ENCODE data around the gene HPCAL1.

Gene HPCAL1

DNA sequence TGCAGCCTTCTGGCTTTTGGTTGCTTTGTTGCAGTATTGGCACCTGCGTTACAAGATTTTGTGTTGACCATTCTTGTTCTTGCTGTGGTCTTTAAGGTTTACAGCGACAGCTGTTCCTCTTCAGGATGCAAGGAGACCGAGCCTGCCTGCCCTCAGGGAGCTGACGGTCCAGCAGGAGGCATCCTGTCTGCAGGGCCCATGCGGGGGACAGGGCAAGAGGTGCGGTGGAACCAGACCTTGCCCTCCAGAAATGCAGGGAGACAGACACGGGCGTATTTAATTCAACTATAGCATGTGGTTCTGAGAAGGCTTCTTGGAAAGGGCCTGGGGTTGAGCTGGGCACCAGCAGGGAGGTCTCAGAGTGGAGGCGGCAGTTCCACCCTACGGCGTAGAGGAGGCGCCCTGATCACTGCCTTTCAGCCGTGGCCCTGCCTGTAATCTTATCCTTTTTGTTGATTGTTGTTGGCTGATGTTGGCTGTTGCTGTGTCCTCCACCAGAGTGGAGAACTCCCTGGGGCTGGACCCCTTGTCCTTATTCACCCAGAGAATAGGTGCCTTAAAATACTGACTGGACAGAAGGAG lies 71.7 kb downstream of the HPCAL1 start:
- no peak overlapping the region for H3K4me3 ChIP-seq (ENCODE audit: extremely low read depth, insufficient read depth, low read length, poor library complexity, severe bottlenecking)
- no peak overlapping the region for H3K27ac ChIP-seq (ENCODE audit: low read depth, low read length, severe bottlenecking)
- no peaks in the 10 kb centered on the region for H3K9me3 ChIP-seq (ENCODE audit: control insufficient read depth, low read length)
- peaks cover 2% of the 10 kb centered on the region for H3K4me1 ChIP-seq (ENCODE audit: control insufficient read depth, insufficient read depth, low read length, poor library complexity, severe bottlenecking)
- H3K36me3 ChIP-seq (ENCODE audit: control insufficient read depth, insufficient read depth, low read length), result no peaks in the 10 kb centered on the region
- 96 to 97% methylated on average over 9 of the region's 13 CpGs for WGBS, 2 experiments (ENCODE audit: insufficient coverage in 2 of 2)

DNA sequence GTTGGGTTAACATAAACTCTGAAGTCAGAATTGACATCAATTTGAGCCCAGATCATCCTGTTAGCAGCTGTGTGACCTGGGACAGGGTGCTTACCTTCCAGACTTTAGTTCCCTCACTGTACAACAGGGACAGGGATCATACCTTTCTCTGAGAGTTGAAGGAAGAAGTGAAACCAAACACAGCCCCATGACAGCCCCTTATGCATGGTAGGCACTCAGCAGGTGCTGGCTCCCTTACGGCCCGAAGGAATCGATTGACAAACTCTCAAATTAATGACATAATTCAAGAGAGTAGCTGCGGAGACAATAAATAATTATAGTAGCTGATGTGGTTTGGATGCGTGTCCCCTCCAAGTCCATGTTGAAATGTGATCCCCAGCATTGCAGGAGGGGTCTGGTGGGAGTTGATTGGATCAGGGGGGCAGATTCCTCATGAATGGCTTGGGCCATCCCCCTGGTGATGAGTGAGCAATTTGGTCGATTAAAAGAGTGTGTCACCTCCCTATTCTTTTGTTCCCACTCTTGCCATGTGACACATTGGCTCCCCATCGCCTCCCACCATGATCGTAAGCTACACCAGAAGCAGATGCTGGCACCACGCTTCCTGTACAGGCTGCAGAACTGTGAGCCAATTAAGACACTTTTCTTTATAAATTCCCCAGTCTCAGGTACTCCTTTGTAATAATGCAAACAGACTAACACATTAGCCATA lies 73.0 kb downstream of the HPCAL1 start:
- Histone ChIP-seq H3K36me3 (ENCODE audit: control insufficient read depth, insufficient read depth, low read length) (no peaks in the 10 kb centered on the region), H3K4me3 (ENCODE audit: extremely low read depth, insufficient read depth, low read length, poor library complexity, severe bottlenecking) (no peak overlapping the region), H3K27ac (ENCODE audit: low read depth, low read length, severe bottlenecking) (no peak overlapping the region), H3K9me3 (ENCODE audit: control insufficient read depth, low read length) (no peaks in the 10 kb centered on the region), H3K4me1 (ENCODE audit: control insufficient read depth, insufficient read depth, low read length, poor library complexity, severe bottlenecking) (peaks cover 2% of the 10 kb centered on the region)
- 75 to 77% methylated on average over 6 to 8 of the region's 9 CpGs for WGBS, 2 experiments (ENCODE audit: insufficient coverage in 2 of 2)

DNA sequence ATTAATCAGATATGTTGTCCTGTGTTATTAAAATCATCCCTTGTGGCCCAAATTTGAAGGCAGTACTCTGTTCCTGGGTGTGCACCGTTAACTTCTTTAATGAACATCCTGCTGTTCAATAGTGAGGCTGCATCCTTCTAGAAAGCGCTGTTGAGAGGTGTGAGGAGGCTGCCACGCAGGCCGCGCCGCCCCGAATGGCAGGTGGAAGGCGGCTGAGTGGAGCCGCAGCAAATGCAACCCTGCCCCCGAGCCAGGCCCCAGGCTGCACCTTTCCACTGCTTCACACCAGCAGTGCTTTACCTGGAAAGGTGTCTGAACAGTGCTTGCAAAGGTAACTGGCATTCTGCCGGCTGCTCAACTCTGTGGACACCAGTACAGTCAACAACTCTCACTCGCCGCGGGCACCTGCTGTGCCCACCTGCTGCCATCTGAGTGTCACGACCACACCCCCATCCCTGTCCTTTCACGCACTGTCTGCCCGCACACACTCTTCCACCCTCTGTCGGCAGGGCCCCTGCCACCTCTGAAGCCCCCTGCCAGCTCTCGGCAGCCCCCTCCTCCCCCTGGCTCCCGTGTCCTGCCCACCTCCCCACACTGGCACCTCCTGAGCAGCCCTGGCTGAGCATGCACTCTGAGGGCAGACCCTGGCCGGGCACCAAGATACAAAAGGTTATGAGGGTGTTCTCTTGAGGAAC lies 74.5 kb downstream of the HPCAL1 start:
- no peaks in the 10 kb centered on the region for H3K9me3 ChIP-seq (ENCODE audit: control insufficient read depth, low read length)
- H3K27ac ChIP-seq (ENCODE audit: low read depth, low read length, severe bottlenecking), result no peak overlapping the region
- H3K36me3 ChIP-seq (ENCODE audit: control insufficient read depth, insufficient read depth, low read length), result no peaks in the 10 kb centered on the region
- H3K4me1 ChIP-seq (ENCODE audit: control insufficient read depth, insufficient read depth, low read length, poor library complexity, severe bottlenecking), result peaks cover 4% of the 10 kb centered on the region
- 89 to 90% methylated on average over 12 to 15 of the region's 21 CpGs for WGBS, 2 experiments (ENCODE audit: insufficient coverage in 2 of 2)
- H3K4me3 ChIP-seq (ENCODE audit: extremely low read depth, insufficient read depth, low read length, poor library complexity, severe bottlenecking), result no peak overlapping the region

GRCh38 chr2:10377747-10378085 lies 75.0 kb downstream of the HPCAL1 start:
- H3K4me3 ChIP-seq (ENCODE audit: extremely low read depth, insufficient read depth, low read length, poor library complexity, severe bottlenecking), result no peak overlapping the region
- no peak overlapping the region for H3K27ac ChIP-seq (ENCODE audit: low read depth, low read length, severe bottlenecking)
- H3K36me3 ChIP-seq (ENCODE audit: control insufficient read depth, insufficient read depth, low read length), result no peaks in the 10 kb centered on the region
- 89 to 91% methylated on average over 7 to 12 of the region's 12 CpGs for WGBS, 2 experiments (ENCODE audit: insufficient coverage in 2 of 2)
- peaks cover 9% of the 10 kb centered on the region for H3K4me1 ChIP-seq (ENCODE audit: control insufficient read depth, insufficient read depth, low read length, poor library complexity, severe bottlenecking)
- H3K9me3 ChIP-seq (ENCODE audit: control insufficient read depth, low read length), result no peaks in the 10 kb centered on the region

GRCh38 chr2:10378189-10378588 lies 75.5 kb downstream of the HPCAL1 start:
- peaks cover 9% of the 10 kb centered on the region for H3K4me1 ChIP-seq (ENCODE audit: control insufficient read depth, insufficient read depth, low read length, poor library complexity, severe bottlenecking)
- WGBS, 2 experiments (ENCODE audit: insufficient coverage in 2 of 2), result 94% methylated on average over 5 of the region's 7 CpGs; no CpG with 5 or more reads in 1 of the 2 experiments

DNA sequence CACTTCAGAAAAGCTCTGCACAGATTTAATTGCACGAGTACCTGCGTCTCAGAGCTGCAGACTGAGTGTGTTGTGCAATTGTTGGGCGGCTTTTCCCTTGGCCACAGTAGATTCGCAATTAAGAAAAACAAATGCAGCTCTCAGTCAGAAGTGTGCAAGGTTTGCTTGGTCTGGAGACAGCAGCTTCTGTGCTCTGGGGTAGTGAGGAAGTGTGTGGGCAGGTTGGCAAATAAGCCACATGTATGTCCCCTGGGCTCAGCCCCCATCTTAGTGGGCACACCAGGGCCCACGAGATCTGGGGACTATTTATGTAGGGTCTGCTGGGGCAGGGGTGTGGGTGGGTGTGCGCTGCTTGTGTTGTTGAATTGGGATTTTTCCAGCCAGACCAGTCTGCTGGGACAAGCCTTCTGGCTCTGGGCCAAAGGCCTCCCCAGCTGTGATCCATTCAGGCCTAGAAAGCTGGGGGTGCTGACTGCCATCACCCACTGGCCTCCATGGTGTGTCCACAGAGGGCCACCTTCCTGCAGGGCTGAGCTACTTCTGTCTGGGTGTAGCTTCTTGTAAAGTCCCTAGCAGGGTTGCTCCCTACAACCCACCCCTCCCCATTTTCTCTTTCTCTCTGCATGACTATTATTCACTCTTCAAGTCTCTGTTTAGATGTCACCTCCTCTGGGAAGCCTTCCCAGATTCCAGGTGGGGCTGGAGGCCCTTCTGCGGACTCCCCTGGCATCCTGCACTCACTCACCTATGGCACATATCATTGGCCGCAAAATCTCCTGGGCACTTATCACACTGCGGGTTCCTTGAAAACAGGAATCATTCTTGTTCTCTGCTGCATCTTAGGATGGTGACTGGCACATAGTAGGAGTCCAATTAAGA lies 77.6 kb downstream of the HPCAL1 start:
- peaks cover 9% of the 10 kb centered on the region for H3K4me1 ChIP-seq (ENCODE audit: control insufficient read depth, insufficient read depth, low read length, poor library complexity, severe bottlenecking)
- H3K4me3 ChIP-seq (ENCODE audit: extremely low read depth, insufficient read depth, low read length, poor library complexity, severe bottlenecking), result no peak overlapping the region
- no peak overlapping the region for H3K27ac ChIP-seq (ENCODE audit: low read depth, low read length, severe bottlenecking)
- no peaks in the 10 kb centered on the region for H3K36me3 ChIP-seq (ENCODE audit: control insufficient read depth, insufficient read depth, low read length)
- WGBS, 2 experiments (ENCODE audit: insufficient coverage in 2 of 2), result 93 to 97% methylated on average over 7 to 8 of the region's 9 CpGs
- no peaks in the 10 kb centered on the region for H3K9me3 ChIP-seq (ENCODE audit: control insufficient read depth, low read length)

More at GRCh38 chr2:10378189-10378588, 75.5 kb downstream of the HPCAL1 start:
- no peaks in the 10 kb centered on the region for H3K36me3 ChIP-seq (ENCODE audit: control insufficient read depth, insufficient read depth, low read length)
- no peaks in the 10 kb centered on the region for H3K9me3 ChIP-seq (ENCODE audit: control insufficient read depth, low read length)
- no peak overlapping the region for H3K4me3 ChIP-seq (ENCODE audit: extremely low read depth, insufficient read depth, low read length, poor library complexity, severe bottlenecking)
- no peak overlapping the region for H3K27ac ChIP-seq (ENCODE audit: low read depth, low read length, severe bottlenecking)

- H3K27ac ChIP-seq (ENCODE audit: low read depth, low read length, severe bottlenecking), result no peak overlapping the region
- WGBS, 2 experiments (ENCODE audit: insufficient coverage in 2 of 2), result 34 to 49% methylated on average over 2 to 3 of the region's 3 CpGs
- no peaks in the 10 kb centered on the region for H3K36me3 ChIP-seq (ENCODE audit: control insufficient read depth, insufficient read depth, low read length)
- H3K9me3 ChIP-seq (ENCODE audit: control insufficient read depth, low read length), result no peaks in the 10 kb centered on the region
- H3K4me1 ChIP-seq (ENCODE audit: control insufficient read depth, insufficient read depth, low read length, poor library complexity, severe bottlenecking), result peaks cover 18% of the 10 kb centered on the region
- H3K4me3 ChIP-seq (ENCODE audit: extremely low read depth, insufficient read depth, low read length, poor library complexity, severe bottlenecking), result no peak overlapping the region
Observed at GRCh38 chr2:10381997-10382353, 79.3 kb downstream of the HPCAL1 start.

DNA sequence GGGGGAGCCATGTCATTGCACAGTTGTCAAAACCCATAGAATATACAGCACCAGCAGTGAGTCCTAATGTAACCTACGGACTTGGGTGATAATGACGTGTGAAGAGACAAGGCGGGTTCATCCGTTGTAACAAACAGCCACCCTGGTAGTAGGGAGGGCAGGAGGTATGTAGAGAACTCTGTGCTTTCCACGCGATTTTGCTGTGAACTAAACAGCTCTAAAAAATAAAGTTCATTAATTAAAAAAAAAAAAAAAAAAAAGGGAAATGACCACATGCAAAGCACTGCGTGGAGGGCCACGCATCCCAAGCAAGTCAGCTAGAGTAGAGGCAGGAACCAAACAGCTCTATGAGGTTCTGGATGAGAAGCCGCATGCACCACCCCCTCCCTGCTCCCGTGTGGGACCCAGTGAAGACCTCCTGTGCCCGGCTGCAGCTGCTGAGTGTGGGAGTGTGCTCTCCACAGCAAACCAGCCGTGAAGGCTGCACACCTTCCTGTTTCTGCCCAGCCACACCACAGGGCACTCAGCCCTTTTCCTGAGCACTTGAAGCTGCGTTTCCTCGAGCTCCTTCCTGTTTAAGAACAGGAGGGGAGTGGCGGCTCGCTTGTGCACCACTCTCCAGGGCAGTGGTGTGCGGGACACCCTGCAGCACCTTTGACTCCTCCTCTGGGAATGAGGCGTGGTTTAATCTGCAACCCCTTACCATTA lies 79.8 kb downstream of the HPCAL1 start:
- 61 to 67% methylated on average over 11 to 14 of the region's 18 CpGs for WGBS, 2 experiments (ENCODE audit: insufficient coverage in 2 of 2)
- peaks cover 18% of the 10 kb centered on the region for H3K4me1 ChIP-seq (ENCODE audit: control insufficient read depth, insufficient read depth, low read length, poor library complexity, severe bottlenecking)

GRCh38 chr2:10383960-10384734 lies 81.4 kb downstream of the HPCAL1 start:
- 81 to 91% methylated on average over 2 to 3 of the region's 8 CpGs for WGBS, 2 experiments (ENCODE audit: insufficient coverage in 2 of 2)

More for the DNA sequence above, 79.8 kb downstream of the HPCAL1 start:
- Histone ChIP-seq H3K4me3 (ENCODE audit: extremely low read depth, insufficient read depth, low read length, poor library complexity, severe bottlenecking) (no peak overlapping the region), H3K36me3 (ENCODE audit: control insufficient read depth, insufficient read depth, low read length) (no peaks in the 10 kb centered on the region), H3K9me3 (ENCODE audit: control insufficient read depth, low read length) (no peaks in the 10 kb centered on the region), H3K27ac (ENCODE audit: low read depth, low read length, severe bottlenecking) (no peak overlapping the region)

More at GRCh38 chr2:10383960-10384734, 81.4 kb downstream of the HPCAL1 start:
- Histone ChIP-seq H3K36me3 (ENCODE audit: control insufficient read depth, insufficient read depth, low read length) (no peaks in the 10 kb centered on the region), H3K9me3 (ENCODE audit: control insufficient read depth, low read length) (no peaks in the 10 kb centered on the region), H3K4me3 (ENCODE audit: extremely low read depth, insufficient read depth, low read length, poor library complexity, severe bottlenecking) (no peak overlapping the region), H3K4me1 (ENCODE audit: control insufficient read depth, insufficient read depth, low read length, poor library complexity, severe bottlenecking) (peaks cover 18% of the 10 kb centered on the region), H3K27ac (ENCODE audit: low read depth, low read length, severe bottlenecking) (no peak overlapping the region)

Measured in mesodermal cell (in vitro differentiated cells).